Stimulated activated CD4-positive, alpha-beta T cell treated with anti-CD3 and anti-CD28 coated beads, Interleukin-15, amount 100 ng/mL, for 24 hours (primary cell): Measurements from ENCODE around the gene CENPP.

Experiments
- DNase-seq: peaks from one replicate; pipeline ENCODE4 v3.0.0-alpha.2; 2020

CENPP gene

GRCh38 chr9:92315456-92315855 lies 10.3 kb upstream of the CENPP start:
- no peak for DNase-seq

GRCh38 chr9:92324431-92324830 lies 1.3 kb upstream of the CENPP start:
- DNase-seq: peak; percentile 8

- DNase-seq: no peak
Observed at GRCh38 chr9:92324889-92325268, 874 bp upstream of the CENPP start.

- no peak for DNase-seq
Observed at GRCh38 chr9:92325991-92326500, 293 bp downstream of the CENPP start.

GRCh38 chr9:92327283-92327850 lies 1.6 kb downstream of the CENPP start:
- no peak for DNase-seq

- DNase-seq: no peak
Observed at GRCh38 chr9:92328225-92328624, 2.5 kb downstream of the CENPP start.

- DNase-seq: no peak
Observed at GRCh38 chr9:92332577-92333281, 7.0 kb downstream of the CENPP start.

- DNase-seq: no peak
Observed at GRCh38 chr9:92333282-92333634, 7.5 kb downstream of the CENPP start.

GRCh38 chr9:92341578-92341977 lies 15.8 kb downstream of the CENPP start:
- no peak for DNase-seq

GRCh38 chr9:92342825-92343488 lies 17.2 kb downstream of the CENPP start:
- DNase-seq: no peak

GRCh38 chr9:92345582-92345981 lies 19.8 kb downstream of the CENPP start:
- no peak for DNase-seq

- DNase-seq: no peak
Observed at GRCh38 chr9:92349771-92350739, 24.3 kb downstream of the CENPP start.

- DNase-seq: no peak
Observed at GRCh38 chr9:92350740-92351133, 25.0 kb downstream of the CENPP start.

- DNase-seq: no peak
Observed at GRCh38 chr9:92353051-92353450, 27.3 kb downstream of the CENPP start.

GRCh38 chr9:92359394-92359995 lies 33.7 kb downstream of the CENPP start:
- no peak for DNase-seq

- DNase-seq: no peak
Observed at GRCh38 chr9:92360083-92360482, 34.3 kb downstream of the CENPP start.

- no peak for DNase-seq
Observed at GRCh38 chr9:92369075-92369474, 43.3 kb downstream of the CENPP start.

- no peak for DNase-seq
Observed at GRCh38 chr9:92373167-92373566, 47.4 kb downstream of the CENPP start.

GRCh38 chr9:92377876-92378275 lies 52.1 kb downstream of the CENPP start:
- no peak for DNase-seq

GRCh38 chr9:92378865-92379560 lies 53.3 kb downstream of the CENPP start:
- DNase-seq: no peak

GRCh38 chr9:92380603-92381002 lies 54.9 kb downstream of the CENPP start:
- DNase-seq: no peak

- DNase-seq: no peak
Observed at GRCh38 chr9:92381775-92382174, 56.0 kb downstream of the CENPP start.
